ENCODE data around the gene ECI1.
A peak's percentile ranks its signal among the peaks of the same experiment; 100 is the strongest.

ECI1 gene

GRCh38 chr16:2196162-2196980, 55.0 kb downstream of the ECI1 start, which contains the start of gene CASKIN1:
TSS of gene CASKIN1 (minus strand) at chr16:2196605. CDS start at chr16:2196432, 173 bp downstream.
- TF ChIP-seq CTCF (IDR thresholded peaks at IDR 0.05; ENCODE audit: low read depth, low read length), result no peak
- no peak for DNase-seq (ENCODE audit: low read depth, low spot score)
- in situ Hi-C loops (cut with HindIII; ENCODE audit: low sequenced_read_pairs), result no loop called here
- no peak within 1 kb of the TSS for H3K4me3 ChIP-seq (ENCODE audit: low read depth, low read length)

GRCh38 chr16:2195322-2196161, 55.8 kb downstream of the ECI1 start:
- in situ Hi-C loops (cut with HindIII; ENCODE audit: low sequenced_read_pairs), result no loop called here
- no peak for DNase-seq (ENCODE audit: low read depth, low spot score)
- H3K4me3 ChIP-seq (ENCODE audit: low read depth, low read length), result no peak overlapping the region
- TF ChIP-seq CTCF (IDR thresholded peaks at IDR 0.05; ENCODE audit: low read depth, low read length), result no peak

GRCh38 chr16:2194852-2195321, 56.5 kb downstream of the ECI1 start:
- TF ChIP-seq CTCF (IDR thresholded peaks at IDR 0.05; ENCODE audit: low read depth, low read length), result peak; percentile 41
- DNase-seq (ENCODE audit: low read depth, low spot score), result peak; percentile 22
- in situ Hi-C loops (cut with HindIII; ENCODE audit: low sequenced_read_pairs), result no loop called here
- H3K4me3 ChIP-seq (ENCODE audit: low read depth, low read length), result no peak overlapping the region

- no peak overlapping the region for H3K4me3 ChIP-seq (ENCODE audit: low read depth, low read length)
- no peak for TF ChIP-seq CTCF (IDR thresholded peaks at IDR 0.05; ENCODE audit: low read depth, low read length)
- no peak for DNase-seq (ENCODE audit: low read depth, low spot score)
- in situ Hi-C loops (cut with HindIII; ENCODE audit: low sequenced_read_pairs), result no loop called here
Observed at GRCh38 chr16:2194166-2194834, 57.1 kb downstream of the ECI1 start.

GRCh38 chr16:2191446-2191706, 60.0 kb downstream of the ECI1 start:
- TF ChIP-seq CTCF (IDR thresholded peaks at IDR 0.05; ENCODE audit: low read depth, low read length), result no peak
- H3K4me3 ChIP-seq (ENCODE audit: low read depth, low read length), result no peak overlapping the region
- DNase-seq (ENCODE audit: low read depth, low spot score), result no peak
- in situ Hi-C loops (cut with HindIII; ENCODE audit: low sequenced_read_pairs), result no loop called here

GRCh38 chr16:2190659-2191445, 60.5 kb downstream of the ECI1 start:
- H3K4me3 ChIP-seq (ENCODE audit: low read depth, low read length), result no peak overlapping the region
- in situ Hi-C loops (cut with HindIII; ENCODE audit: low sequenced_read_pairs), result no loop called here
- TF ChIP-seq CTCF (IDR thresholded peaks at IDR 0.05; ENCODE audit: low read depth, low read length), result no peak
- DNase-seq (ENCODE audit: low read depth, low spot score), result no peak

Data from astrocyte of the spinal cord (primary cell).